Panc1 (cell line): ENCODE results near the gene CAPZA2. TPM values are rescaled to one million over a fixed set of nuclear protein-coding genes. Genes with fewer than 3 reads are reported as not detected.

Source experiments
- ATAC-seq: fragments of 200-7000 bp; cut with Tn5 transposase; 2 replicates; pipeline ENCODE4 v1.9.1; 2020; ENCODE audit warnings: mild to moderate bottlenecking, moderate library complexity
- BruUV-seq: library from RNA; stranded (reverse); fragments of 400-500 nt; replicated peaks from 2 replicates; lab custom pipeline; 2021; lab: Mats Ljungman, UMichigan
- CTCF ChIA-PET: fragments of 300-600 bp; sonication (Branson Sonifier 250); formaldehyde crosslinking; loops from one replicate; lab custom pipeline; 2022; ENCODE audit warnings: antibody characterized with exemption; lab: Charles Lee
- POLR2A ChIA-PET: fragments of 300-600 bp; sonication (Branson Sonifier 250); formaldehyde crosslinking; loops from one replicate; lab custom pipeline; 2022; ENCODE audit warnings: antibody characterized with exemption; lab: Charles Lee
- DNase-seq: peaks from one replicate; pipeline ENCODE4 v3.0.0-alpha.2; 2010; ENCODE audit warnings: low read depth, low spot score
- H3K27ac ChIP-seq: 2 replicates; pipeline ENCODE4 v1.5.1; 2011; ENCODE audit warnings: mild to moderate bottlenecking, low read length, inconsistent platforms
- H3K27me3 ChIP-seq: fragments of 200-500 bp; sonication (Bioruptor generic); 2 replicates; pipeline ENCODE4 v1.6.0; 2014; ENCODE audit warnings: low read length, inconsistent platforms; ENCODE audit not compliant: control insufficient read depth, insufficient read depth
- H3K36me3 ChIP-seq: fragments of 200-500 bp; sonication (Bioruptor generic); 2 replicates; pipeline ENCODE4 v1.5.1; 2014; ENCODE audit warnings: inconsistent platforms, mild to moderate bottlenecking, low read length, moderate library complexity; ENCODE audit not compliant: control insufficient read depth, insufficient read depth
- H3K4me1 ChIP-seq: 2 replicates; pipeline ENCODE4 v1.5.1; 2011; ENCODE audit warnings: inconsistent platforms, mild to moderate bottlenecking, low read length, moderate library complexity; ENCODE audit not compliant: control insufficient read depth, insufficient read depth
- H3K4me3 ChIP-seq, 2 experiments: 2 replicates each; pipeline ENCODE4 v1.5.1; 2011 to 2012; ENCODE audit warnings: low read depth in 2 of 2, low read length in 2 of 2, mild to moderate bottlenecking in 2 of 2, inconsistent platforms in 1 of 2, moderate library complexity in 1 of 2
- H3K9me3 ChIP-seq: fragments of 200-500 bp; sonication (Bioruptor generic); 2 replicates; pipeline ENCODE4 v1.5.1; 2014; ENCODE audit warnings: low read depth, mild to moderate bottlenecking, inconsistent platforms, low read length, moderate library complexity; ENCODE audit not compliant: control insufficient read depth, insufficient read depth
- CTCF ChIP-seq: fragments of 450-650 bp; IDR thresholded peaks from 2 replicates; pipeline ENCODE4 v1.5.1; 2017; ENCODE audit warnings: mild to moderate bottlenecking
- POLR2AphosphoS5 ChIP-seq: IDR thresholded peaks from 2 replicates; pipeline ENCODE4 v1.6.1; 2012; ENCODE audit warnings: mild to moderate bottlenecking, low read depth, low read length, moderate library complexity
- REST ChIP-seq, 2 experiments: IDR thresholded peaks; 2 replicates each; pipeline ENCODE4 v1.6.1; 2011 to 2012; ENCODE audit warnings: low read depth in 2 of 2, control low read depth in 1 of 2, low read length in 1 of 2, mild to moderate bottlenecking in 1 of 2, moderate library complexity in 1 of 2; ENCODE audit not compliant: insufficient read depth in 1 of 2
- SIN3A ChIP-seq: IDR thresholded peaks from 2 replicates; pipeline ENCODE4 v1.6.1; 2012; ENCODE audit warnings: low read depth, mild to moderate bottlenecking, low read length, moderate library complexity, borderline replicate concordance; ENCODE audit not compliant: insufficient read depth
- TCF7L2 ChIP-seq: IDR thresholded peaks from 2 replicates; pipeline ENCODE4 v1.6.1; 2011; ENCODE audit warnings: mild to moderate bottlenecking, low read depth, low read length, inconsistent platforms
- in situ Hi-C: cut with HindIII; loops from 2 replicates; pipeline ENCODE4 v1.10.0; 2016; ENCODE audit warnings: low sequenced_read_pairs, low pct_unique_long_range_greater_than_20kb
- intact Hi-C: fragments of 100-400 bp; cut with micrococcal nuclease; formaldehyde crosslinking; loops from one replicate; pipeline ENCODE4 v1.10.0; 2022; ENCODE audit not compliant: unreplicated experiment
- total RNA-seq: library from RNA; stranded (reverse); gene quantifications from one replicate; pipeline ENCODE4 v1.2.1, GENCODE V29; 2021; ENCODE audit not compliant: unreplicated experiment

Gene CAPZA2
- total RNA-seq, 1 experiment from 2014 or later: 195 TPM

GRCh38 chr7:116836911-116837310, 25.5 kb upstream of the CAPZA2 start:
- no peak for TF ChIP-seq CTCF
- TF ChIP-seq REST (IDR thresholded peaks at IDR 0.05; ENCODE audit: insufficient read depth in 1 of 2, low read depth in 2 of 2, low read length in 1 of 2): no peak
- TF ChIP-seq POLR2AphosphoS5: no peak
- TF ChIP-seq SIN3A: no peak
- TF ChIP-seq TCF7L2: no peak
- POLR2A ChIA-PET: no interaction called here
- ATAC-seq: no peak
- intact Hi-C loops (no loop called here), in situ Hi-C loops (no loop called here)
- Histone ChIP-seq H3K4me3 (no peak overlapping the region), H3K4me1 (no peaks in the 10 kb centered on the region), H3K27me3 (no peaks in the 10 kb centered on the region; the same call in 1 of the 2 replicates), H3K36me3 (no peaks in the 10 kb centered on the region), H3K9me3 (no peaks in the 10 kb centered on the region), H3K27ac (no peak overlapping the region)
- DNase-seq: no peak
- CTCF ChIA-PET: no interaction called here
- no TSS peak for BruUV-seq

- Histone ChIP-seq H3K36me3 (no peaks in the 10 kb centered on the region), H3K27me3 (no peaks in the 10 kb centered on the region; the same call in 1 of the 2 replicates), H3K4me3 (no peak overlapping the region), H3K4me1 (no peaks in the 10 kb centered on the region), H3K9me3 (no peaks in the 10 kb centered on the region), H3K27ac (no peak overlapping the region)
- no TSS peak for BruUV-seq
- ChIA-PET POLR2A (no interaction called here), CTCF (no interaction called here)
- no peak for ATAC-seq
- no peak for TF ChIP-seq TCF7L2
- TF ChIP-seq SIN3A: no peak
- no peak for TF ChIP-seq CTCF
- TF ChIP-seq REST (IDR thresholded peaks at IDR 0.05; ENCODE audit: insufficient read depth in 1 of 2, low read depth in 2 of 2, low read length in 1 of 2): no peak
- TF ChIP-seq POLR2AphosphoS5: no peak
- DNase-seq: no peak
- intact Hi-C loops: no loop called here
- in situ Hi-C loops: no loop called here
Measured at GRCh38 chr7:116837586-116837985, 24.8 kb upstream of the CAPZA2 start.
